ENCODE measurements around the gene TIGD2. TPM values are rescaled to one million over a fixed set of nuclear protein-coding genes. Genes with fewer than 3 reads are reported as not detected.
"Not testable (repeated sequence)": the region's sequence is repeated elsewhere in the genome, so short reads cannot be mapped to it uniquely, and the experiment has no call there.

The TIGD2 gene
- total and polyA plus RNA-seq, 3 donors from 2014 or later, result 4.0 to 11.5 (median 9.3) TPM

- intact Hi-C loops (cut with DNase I; ENCODE audit: low total_unique reads), result no loop called here
- WGBS, 2 donors, result 75 to 89% methylated on average over 4 of the region's 4 CpGs
Observed at GRCh38 chr4:89142691-89143669, 31.6 kb downstream of the TIGD2 start.

GRCh38 chr4:89144652-89145051 lies 33.3 kb downstream of the TIGD2 start:
- H3K27ac ChIP-seq; H3K9me3 ChIP-seq; H3K36me3 ChIP-seq (ENCODE audit: low read depth, missing control alignments); H3K27me3 ChIP-seq; DNase-seq; H3K4me3 ChIP-seq; H3K4me1 ChIP-seq; intact Hi-C loops (cut with DNase I; ENCODE audit: low total_unique reads): not testable (repeated sequence)
- 94 to 100% methylated on average over 1 of the region's 1 CpG for whole genome bisulfite sequencing, 2 donors

More at GRCh38 chr4:89142691-89143669, 31.6 kb downstream of the TIGD2 start:
- Histone ChIP-seq H3K4me3 (no peak overlapping the region), H3K4me1 (no peaks in the 10 kb centered on the region), H3K27ac (no peak overlapping the region), H3K36me3 (ENCODE audit: low read depth, missing control alignments) (no peaks in the 10 kb centered on the region), H3K27me3 (no peaks in the 10 kb centered on the region), H3K9me3 (no peaks in the 10 kb centered on the region)
- TF ChIP-seq POLR2A (IDR thresholded peaks at IDR 0.05), result no peak
- TF ChIP-seq CTCF (IDR thresholded peaks at IDR 0.05), result no peak
- DNase-seq, result no peak

- WGBS, 2 donors, result 95% methylated on average over 2 of the region's 2 CpGs
Observed at GRCh38 chr4:89146196-89146595, 34.9 kb downstream of the TIGD2 start.

GRCh38 chr4:89152972-89153371 lies 41.6 kb downstream of the TIGD2 start:
- Histone ChIP-seq H3K4me3 (no peak overlapping the region), H3K27ac (no peak overlapping the region), H3K27me3 (no peaks in the 10 kb centered on the region), H3K4me1 (no peaks in the 10 kb centered on the region), H3K36me3 (ENCODE audit: low read depth, missing control alignments) (no peaks in the 10 kb centered on the region), H3K9me3 (no peaks in the 10 kb centered on the region)
- TF ChIP-seq POLR2A (IDR thresholded peaks at IDR 0.05), result no peak
- no peak for DNase-seq
- 80 to 94% methylated on average over 2 of the region's 2 CpGs for WGBS, 2 donors
- intact Hi-C loops (cut with DNase I; ENCODE audit: low total_unique reads), result no loop called here

More at GRCh38 chr4:89146196-89146595, 34.9 kb downstream of the TIGD2 start:
- H3K4me1 ChIP-seq, result no peaks in the 10 kb centered on the region
- intact Hi-C loops (cut with DNase I; ENCODE audit: low total_unique reads), result no loop called here
- DNase-seq, result no peak
- H3K27ac ChIP-seq, result no peak overlapping the region
- no peak overlapping the region for H3K4me3 ChIP-seq
- H3K36me3 ChIP-seq (ENCODE audit: low read depth, missing control alignments), result no peaks in the 10 kb centered on the region
- no peaks in the 10 kb centered on the region for H3K9me3 ChIP-seq
- TF ChIP-seq CTCF (IDR thresholded peaks at IDR 0.05) (no peak), POLR2A (IDR thresholded peaks at IDR 0.05) (no peak)
- no peaks in the 10 kb centered on the region for H3K27me3 ChIP-seq

GRCh38 chr4:89156174-89156914 lies 45.0 kb downstream of the TIGD2 start:
- no peak for DNase-seq
- 74 to 77% methylated on average over 12 of the region's 12 CpGs for WGBS, 2 donors
- Histone ChIP-seq H3K4me1 (peaks cover 5% of the 10 kb centered on the region), H3K9me3 (no peaks in the 10 kb centered on the region), H3K36me3 (ENCODE audit: low read depth, missing control alignments) (no peaks in the 10 kb centered on the region), H3K27ac (no peak overlapping the region), H3K4me3 (no peak overlapping the region), H3K27me3 (no peaks in the 10 kb centered on the region)
- intact Hi-C loops (cut with DNase I; ENCODE audit: low total_unique reads), result no loop called here
- no peak for TF ChIP-seq POLR2A (IDR thresholded peaks at IDR 0.05)
- TF ChIP-seq CTCF (IDR thresholded peaks at IDR 0.05), result no peak

All from testis (tissue), 3 donors.